Globus pallidus (tissue), 1 donor: ENCODE measurements around the gene MORC3.
"Not testable (repeated sequence)": the region's sequence is repeated elsewhere in the genome, so short reads cannot be mapped to it uniquely, and the experiment has no call there.

Experiments used
- DNase-seq: peaks from one replicate; pipeline ENCODE4 v3.0.0-alpha.2; 2015; ENCODE audit warnings: low spot score

MORC3 gene

DNA sequence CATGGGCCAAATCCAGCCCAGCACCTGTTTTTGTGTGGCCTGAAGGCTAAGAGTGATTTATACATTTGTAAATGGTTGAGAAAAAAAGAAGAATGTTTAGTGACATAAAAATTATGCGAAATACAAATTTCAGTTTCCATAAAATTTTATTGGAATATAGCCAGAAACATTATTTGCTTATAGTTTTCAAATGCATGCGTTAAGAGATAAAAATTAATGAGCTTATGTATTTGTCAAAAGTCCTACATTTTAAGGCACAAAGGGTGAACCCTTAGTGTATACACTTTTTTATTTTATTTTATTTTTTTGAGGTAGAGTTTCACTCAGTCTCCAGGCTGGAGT, 2.1 kb downstream of the MORC3 start:
- no peak for DNase-seq

DNA sequence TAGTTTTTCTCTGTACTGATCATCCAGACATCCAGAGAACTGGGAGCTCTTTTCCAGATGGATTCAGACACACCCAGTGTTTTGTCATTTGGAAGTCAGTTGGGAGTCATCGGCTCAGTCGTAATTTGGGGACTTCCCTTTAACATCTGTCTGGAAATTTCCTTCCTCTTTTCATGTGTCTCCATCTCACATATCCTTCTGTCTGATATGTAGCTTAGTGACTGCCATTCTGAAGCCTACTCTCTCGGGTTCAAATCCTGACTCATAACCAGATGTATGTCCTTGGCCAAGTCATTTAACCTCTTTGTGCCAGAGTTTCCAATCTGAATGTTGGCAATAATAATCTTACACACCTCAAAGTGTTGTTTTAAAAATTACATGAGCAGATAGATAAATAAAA, 3.0 kb downstream of the MORC3 start:
- no peak for DNase-seq

DNA sequence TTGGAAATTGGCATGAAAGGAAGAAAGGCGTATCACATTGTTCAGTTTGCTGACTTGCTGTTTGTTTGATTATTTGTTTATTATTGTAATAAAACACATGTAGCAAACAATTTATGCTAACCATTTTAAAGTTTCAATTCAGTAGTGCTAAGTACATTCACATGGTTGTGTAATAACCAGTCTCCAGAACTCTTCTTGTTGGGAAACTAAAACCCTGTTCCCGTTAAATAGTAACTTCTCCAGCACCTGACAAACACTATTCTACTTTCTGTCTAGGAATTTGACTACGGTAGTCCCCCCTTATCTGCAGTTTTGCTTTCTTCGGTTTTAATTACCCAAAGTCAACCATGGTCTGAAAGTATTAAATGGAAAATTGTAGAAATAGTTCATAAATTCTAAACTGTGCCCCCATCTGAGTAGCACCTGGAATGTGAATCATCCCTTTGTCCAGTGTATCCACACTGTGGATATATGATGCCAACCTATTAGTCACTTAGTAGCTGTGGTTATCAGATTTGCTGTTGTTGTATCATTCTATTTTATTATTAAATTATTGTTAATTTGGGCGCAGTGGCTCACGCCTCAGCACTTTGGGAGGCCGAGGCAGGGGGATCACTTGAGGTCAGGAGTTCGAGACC, 5.5 kb downstream of the MORC3 start:
- no peak for DNase-seq

- peak; percentile 41 for DNase-seq
Observed at GRCh38 chr21:36330904-36331303, 10.9 kb downstream of the MORC3 start.

DNA sequence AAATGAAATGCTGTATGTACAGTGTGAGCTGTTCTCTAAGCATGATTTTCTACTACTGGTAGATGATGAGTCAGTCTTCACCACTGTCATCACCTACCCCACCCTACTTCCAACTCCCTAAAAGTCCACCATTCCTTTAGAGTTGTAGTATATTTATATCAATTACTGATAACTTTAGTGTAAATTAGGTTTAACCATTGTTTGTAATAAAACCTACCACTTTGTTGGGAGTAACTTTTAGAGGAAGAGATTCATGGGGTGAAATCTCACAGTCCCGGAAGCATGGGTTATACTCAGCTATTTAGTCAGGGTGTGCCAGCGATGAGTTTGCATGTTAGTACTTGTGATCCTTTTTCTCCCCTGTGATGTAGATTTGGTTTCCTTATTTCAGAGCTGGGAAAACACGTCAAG, 17.1 kb downstream of the MORC3 start:
- no peak for DNase-seq

DNA sequence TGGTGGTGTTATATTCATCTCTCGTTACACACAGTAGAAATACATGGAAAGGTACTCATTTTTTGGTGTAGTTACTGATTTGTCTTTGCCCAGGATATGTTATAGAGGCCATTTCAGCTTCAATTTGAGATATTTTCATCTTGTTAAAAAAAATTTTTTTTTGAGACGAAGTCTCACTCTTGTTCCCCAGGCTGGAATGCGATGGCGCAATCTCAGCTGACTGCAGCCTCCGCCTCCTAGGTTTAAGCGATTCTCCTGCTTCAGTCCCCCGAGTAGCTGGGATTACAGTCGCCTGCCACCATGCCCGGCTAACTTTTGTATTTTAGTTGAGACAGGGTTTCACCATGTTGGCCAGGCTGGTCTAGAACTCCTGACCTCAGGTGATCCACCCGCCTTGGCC, 19.0 kb downstream of the MORC3 start:
- no peak for DNase-seq

DNA sequence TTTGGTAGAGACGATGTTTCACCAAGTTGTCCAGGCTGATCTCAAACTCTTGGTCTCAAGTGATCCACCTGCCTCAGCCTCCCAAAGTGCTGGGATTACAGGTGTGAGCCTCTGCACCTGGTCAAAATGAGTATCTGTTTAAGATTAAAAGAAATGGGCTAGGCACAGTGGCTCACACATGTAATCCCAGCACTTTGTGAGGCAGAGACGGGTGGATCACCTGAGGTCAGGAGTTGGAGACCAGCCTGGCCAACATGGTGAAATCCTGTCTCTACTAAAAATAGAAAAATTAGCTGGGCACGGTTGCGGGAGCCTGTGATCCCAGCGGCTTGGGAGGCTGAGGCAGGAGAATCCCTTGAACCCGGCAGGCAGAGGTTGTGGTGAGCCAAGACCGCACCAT, 22.6 kb downstream of the MORC3 start:
- DNase-seq = not testable (repeated sequence)

DNA sequence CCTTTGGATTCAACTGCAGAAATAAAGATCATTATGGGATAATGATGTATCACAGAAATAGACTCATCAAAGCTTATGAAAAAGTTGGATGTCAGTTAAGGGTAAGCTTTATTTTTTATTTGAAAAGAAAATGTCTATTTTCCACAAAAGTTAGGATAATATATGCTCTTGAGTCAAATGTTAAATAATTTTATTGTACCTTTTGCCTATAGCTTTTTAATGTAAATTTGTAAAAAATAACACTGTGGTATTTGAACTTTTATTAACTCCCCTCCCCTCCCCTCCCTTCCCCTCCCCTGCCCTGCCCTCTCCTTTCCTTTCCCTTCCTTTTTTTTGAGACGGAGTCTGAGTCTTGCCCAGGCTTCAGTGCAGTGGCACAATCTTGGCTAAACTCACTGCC, 24.9 kb downstream of the MORC3 start:
- no peak for DNase-seq

DNA sequence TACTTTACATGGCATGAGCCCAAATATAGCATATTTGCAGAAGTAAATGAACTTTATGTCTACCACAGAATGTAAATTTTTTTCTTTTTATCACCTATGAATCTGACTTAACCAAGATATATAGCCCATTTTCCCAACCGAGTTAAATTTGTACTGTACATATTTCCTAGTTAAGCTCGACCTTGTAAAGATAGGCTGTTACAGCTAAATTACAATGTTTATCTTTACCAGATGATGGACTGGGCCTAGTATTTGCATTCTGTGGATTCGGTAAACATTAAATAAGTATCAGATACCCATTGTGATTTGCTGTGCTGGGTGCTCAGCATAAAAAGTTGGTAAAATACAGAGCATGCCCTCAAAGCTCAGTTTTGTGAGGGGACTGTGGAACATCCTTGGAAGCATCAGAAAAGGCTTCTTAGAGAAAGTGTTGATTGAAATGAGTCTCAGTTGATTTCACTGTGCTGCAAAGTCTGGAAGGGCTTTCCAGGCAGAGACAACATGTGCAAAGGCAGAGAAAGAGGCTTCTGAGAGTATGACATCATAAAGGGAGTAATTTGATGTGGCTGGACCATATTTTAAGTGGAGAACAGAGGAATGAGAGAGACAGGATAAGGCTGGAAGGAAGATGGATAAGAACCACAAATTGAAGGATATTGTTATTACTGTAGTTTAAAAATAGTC, 27.4 kb downstream of the MORC3 start:
- DNase-seq = no peak

- DNase-seq = no peak
Observed at GRCh38 chr21:36347962-36348328, 27.9 kb downstream of the MORC3 start.

- DNase-seq = no peak
Observed at GRCh38 chr21:36349315-36349714, 29.3 kb downstream of the MORC3 start.

GRCh38 chr21:36350282-36350910, 30.4 kb downstream of the MORC3 start:
- no peak for DNase-seq

DNA sequence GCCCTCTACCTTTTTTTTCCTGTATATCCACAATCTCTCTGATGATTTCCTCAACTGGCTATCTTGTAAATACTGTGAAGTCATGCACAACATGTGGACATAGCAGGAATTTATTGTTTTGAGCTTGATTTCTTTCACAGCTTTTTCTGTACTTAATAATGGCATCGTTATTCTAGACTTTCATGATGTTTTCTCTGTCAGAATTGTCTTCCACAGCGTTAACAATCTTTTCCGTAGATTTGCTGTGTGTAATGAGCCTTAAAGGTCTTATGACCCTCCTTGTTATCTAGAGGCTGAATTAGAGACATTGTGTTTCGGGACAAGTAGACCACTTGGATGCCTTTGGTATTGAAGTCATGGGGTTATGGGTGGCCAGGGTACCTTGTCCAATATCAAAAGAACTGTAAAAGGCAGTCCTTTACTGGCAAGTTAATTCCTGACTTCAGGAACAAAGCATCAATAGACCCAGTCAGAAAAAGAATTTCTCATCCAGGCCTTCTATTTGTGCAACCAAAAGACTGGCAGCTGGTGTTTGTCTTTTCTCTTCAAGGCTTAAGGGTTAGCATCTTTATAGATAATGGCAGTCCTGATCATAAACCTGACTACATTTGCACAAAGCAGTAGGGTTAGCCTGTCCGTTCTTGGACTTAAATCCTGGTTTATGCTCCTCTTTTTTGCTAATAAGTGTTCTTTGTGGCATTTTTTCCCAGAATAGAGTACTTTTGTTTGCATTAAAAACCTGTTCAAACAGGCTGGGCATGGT, 35.1 kb downstream of the MORC3 start:
- DNase-seq = no peak

DNA sequence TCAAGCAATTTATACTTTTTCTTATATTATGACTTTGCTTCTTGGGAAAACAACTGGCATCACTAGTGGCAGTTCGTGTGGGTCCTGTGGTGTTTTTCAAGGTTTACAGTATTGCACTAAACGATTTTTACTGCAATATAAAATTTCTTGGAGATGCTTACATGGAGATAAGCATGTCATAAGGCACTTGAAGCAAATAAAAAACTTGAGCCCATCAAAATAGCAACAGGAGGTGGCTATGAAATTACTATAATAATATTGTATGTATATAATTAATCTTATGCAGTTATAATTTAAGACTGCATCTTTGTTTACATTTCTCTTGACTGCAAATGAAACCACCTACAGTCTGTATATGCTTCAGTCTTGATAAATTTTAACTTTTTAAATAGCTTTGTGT, 35.9 kb downstream of the MORC3 start:
- DNase-seq = no peak

DNA sequence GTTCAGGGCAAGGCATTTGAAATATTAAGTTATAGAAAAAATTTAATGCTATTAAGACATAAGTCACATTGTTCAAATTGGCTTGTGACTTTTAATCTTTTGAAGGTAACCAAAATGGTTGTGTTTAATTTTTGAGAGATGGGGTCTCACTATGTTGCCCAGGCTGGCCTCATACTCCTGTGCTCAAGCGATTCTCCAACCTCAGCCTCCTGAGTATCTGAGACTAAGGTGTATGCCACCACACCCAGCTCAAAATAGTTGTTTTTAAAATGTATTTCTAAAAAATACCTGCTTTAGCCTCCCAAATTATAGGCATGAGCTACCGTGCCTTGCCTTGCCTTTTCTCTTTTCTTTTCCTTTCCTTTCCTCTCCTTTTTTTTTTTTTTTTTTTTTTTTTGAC, 39.2 kb downstream of the MORC3 start:
- no peak for DNase-seq

- no peak for DNase-seq
Observed at GRCh38 chr21:36369064-36369685, 49.2 kb downstream of the MORC3 start.

DNA sequence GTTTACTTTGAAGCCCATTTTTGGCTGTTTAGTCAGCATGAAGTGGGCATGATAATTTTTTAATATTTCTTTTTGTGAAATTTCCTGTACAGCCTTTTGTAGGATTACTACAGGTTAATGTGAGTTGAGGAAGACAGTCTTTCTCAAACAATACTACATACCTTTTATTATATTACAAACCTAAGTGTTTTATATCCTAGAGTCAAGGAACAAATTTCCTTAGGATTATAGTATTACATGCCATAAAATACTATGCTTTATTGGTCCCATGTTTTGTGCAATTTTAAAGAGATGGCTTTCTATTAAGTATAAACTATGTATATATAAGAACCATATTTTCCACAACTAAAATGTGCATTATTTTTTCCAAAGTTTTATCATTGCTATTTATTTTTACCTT, 56.0 kb downstream of the MORC3 start:
- DNase-seq = no peak

DNA sequence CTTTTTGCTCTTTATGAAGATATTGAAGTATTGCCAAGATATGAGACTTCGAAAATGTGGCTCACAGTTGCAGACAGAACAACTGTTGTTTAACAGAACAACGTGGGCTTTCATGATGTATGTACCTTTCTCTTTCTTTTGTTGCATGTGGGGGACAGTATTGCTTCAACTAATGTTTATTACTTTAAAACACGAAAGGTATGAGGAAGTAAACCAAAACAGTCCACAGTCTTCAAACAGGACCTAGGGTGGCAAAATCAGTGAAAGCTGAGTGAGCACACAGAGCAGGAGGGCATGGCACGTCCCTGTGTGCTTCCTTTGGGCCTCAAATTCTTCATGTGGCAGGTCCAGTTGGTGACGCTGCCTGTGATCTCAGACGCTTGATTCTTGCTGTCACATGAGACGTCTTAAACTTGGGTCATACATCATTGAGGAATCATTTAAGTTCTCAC, 57.4 kb downstream of the MORC3 start:
- DNase-seq = no peak

- DNase-seq = no peak
Observed at GRCh38 chr21:36379251-36379650, 59.3 kb downstream of the MORC3 start.

DNA sequence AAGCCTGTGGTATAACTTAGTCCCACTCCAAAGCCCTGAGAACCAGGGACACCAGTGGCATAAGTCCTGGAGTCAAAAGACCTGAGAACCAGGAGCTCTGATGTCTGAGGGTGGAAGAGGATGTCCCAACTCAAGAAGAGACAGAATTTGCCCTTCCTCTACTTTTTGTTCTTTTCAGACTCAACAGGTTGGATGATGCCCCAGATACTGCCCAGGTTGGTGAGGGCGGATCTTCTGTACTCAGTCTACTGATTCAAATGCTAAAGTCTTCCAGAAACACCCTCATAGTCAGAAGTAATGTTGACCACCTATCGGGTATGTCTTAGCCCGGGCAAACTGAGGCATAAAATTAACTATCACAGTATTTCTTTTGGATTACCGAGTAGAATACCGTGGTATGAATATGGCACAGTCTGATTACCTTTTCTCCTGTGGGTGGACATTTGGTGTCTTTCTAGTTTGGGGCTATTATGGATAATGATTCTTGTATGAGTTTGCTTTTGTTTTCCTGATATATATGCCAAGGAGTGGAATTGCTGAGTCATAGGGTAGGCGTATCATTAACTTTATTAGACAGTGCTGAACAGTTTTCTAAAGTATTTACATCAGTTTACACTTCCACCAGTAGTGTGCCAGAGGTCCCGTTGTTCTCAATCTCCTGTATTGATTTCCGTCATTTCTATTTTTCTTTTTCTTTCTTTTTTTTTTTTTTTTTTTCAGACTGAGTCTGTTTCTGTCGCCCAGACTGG, 62.0 kb downstream of the MORC3 start:
- DNase-seq = no peak

DNA sequence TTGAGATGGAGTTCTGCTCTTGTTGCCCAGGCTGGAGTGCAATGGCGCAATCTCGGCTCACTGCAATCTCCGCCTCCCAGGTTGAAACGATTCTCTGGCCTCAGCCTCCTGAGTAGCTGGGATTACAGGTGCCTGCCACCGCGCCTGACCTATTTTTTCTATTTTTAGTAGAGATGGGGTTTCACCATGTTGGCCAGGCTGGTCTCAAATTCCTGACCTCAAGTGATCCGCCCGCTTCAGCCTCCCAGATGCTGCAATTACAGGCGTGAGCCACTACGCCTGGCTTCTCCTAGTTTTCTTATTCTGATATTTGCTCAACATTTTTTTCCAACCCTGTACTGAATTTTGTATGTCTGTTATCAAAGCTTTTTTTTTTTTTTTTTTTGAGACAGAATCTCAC, 62.7 kb downstream of the MORC3 start:
- not testable (repeated sequence) for DNase-seq

DNA sequence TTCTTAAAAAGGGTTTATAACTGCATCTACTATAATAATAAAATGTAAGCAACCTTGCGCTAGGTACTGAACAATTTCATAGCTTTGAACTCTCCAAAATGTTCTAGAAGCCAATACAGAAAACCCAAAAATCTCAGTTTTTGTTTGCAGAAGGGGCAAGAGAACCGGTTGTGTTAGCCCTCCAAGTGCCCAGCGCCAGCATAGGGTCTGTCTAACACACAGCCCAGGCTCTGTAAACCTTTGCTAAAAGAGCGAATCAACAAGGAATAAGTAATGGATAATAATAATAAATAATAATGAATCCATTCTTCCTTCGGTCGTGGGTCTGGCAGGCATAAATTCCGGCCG, 64.9 kb downstream of the MORC3 start:
- no peak for DNase-seq
